K562 (cell line): ENCODE data around the gene SP100. TPM values are rescaled to one million over a fixed set of nuclear protein-coding genes. Genes with fewer than 3 reads are reported as not detected.

ENCODE experiments used
- ATAC-seq: fragments of 200-7000 bp; cut with Tn5 transposase; 3 replicates; pipeline ENCODE4 v1.9.1; 2020; ENCODE audit warnings: moderate library complexity
- BruUV-seq: library from RNA; stranded (reverse); fragments of 400-500 nt; replicated peaks from 2 replicates; lab custom pipeline; 2021; lab: Mats Ljungman, UMichigan
- CTCF ChIA-PET: fragments of 300-600 bp; formaldehyde crosslinking; extraction: SDS; loops from one replicate; lab custom pipeline; 2021; ENCODE audit warnings: low intra/inter-chr PET ratio; lab: Yijun Ruan, JAX
- POLR2A ChIA-PET: fragments of 300-600, 350-650 bp; sonication (Branson Sonifier 250); formaldehyde crosslinking; extraction: SDS; loops from one replicate; lab custom pipeline; 2021; ENCODE audit warnings: antibody characterized with exemption, inconsistent platforms; lab: Yijun Ruan, JAX
- DNase-seq, 4 experiments: peaks; one replicate each; pipeline versions ENCODE4 v3.0.0 to v3.0.0-alpha.2; 2011 to 2018; ENCODE audit warnings: low spot score in 3 of 4, mixed read lengths in 3 of 4; ENCODE audit errors: extremely low read depth in 1 of 4
- FAIRE-seq: peaks from 2 replicates; lab custom pipeline; 2011; peaks lifted over from hg19 to GRCh38; lab: Jason Lieb, UNC
- H2AFZ ChIP-seq: 2 replicates; pipeline ENCODE4 v1.6.0; 2011; ENCODE audit warnings: low read depth, low read length, control low read depth, inconsistent platforms
- H3K27ac ChIP-seq: fragments of 200-600 bp; 3 replicates; pipeline ENCODE4 v1.8.0; 2011; ENCODE audit warnings: low read depth, mild to moderate bottlenecking, control low read depth, inconsistent platforms, low read length, moderate library complexity, mixed read lengths; ENCODE audit errors: extremely low read depth
- H3K27me3 ChIP-seq, 2 experiments: fragments of 300-600 bp in 1 of 2; 2 replicates in 1 of 2; 3 replicates in 1 of 2; pipeline versions ENCODE4 v1.6.0 to v1.8.0; 2011; ENCODE audit warnings: inconsistent platforms in 2 of 2, low read length in 2 of 2, mild to moderate bottlenecking in 1 of 2, mixed read lengths in 1 of 2, moderate library complexity in 1 of 2; ENCODE audit not compliant: control insufficient read depth in 2 of 2, insufficient read depth in 2 of 2
- H3K36me3 ChIP-seq: fragments of 300-600 bp; 3 replicates; pipeline ENCODE4 v1.8.0; 2011; ENCODE audit warnings: mild to moderate bottlenecking, low read length, inconsistent platforms; ENCODE audit not compliant: control insufficient read depth, insufficient read depth
- H3K4me1 ChIP-seq, 2 experiments: fragments of 200-600 bp in 1 of 2; replicated peaks in 1 of 2; 2 replicates in 1 of 2; 3 replicates in 1 of 2; pipeline versions ENCODE4 v1.5.1 to v1.8.0; 2011; ENCODE audit warnings: inconsistent platforms in 2 of 2, low read length in 2 of 2, mild to moderate bottlenecking in 1 of 2, mixed read lengths in 1 of 2, moderate library complexity in 1 of 2; ENCODE audit not compliant: control insufficient read depth in 2 of 2, insufficient read depth in 2 of 2
- H3K4me2 ChIP-seq: 2 replicates; pipeline ENCODE4 v1.6.1; 2011; ENCODE audit warnings: low read length, control low read depth, inconsistent platforms, mixed read lengths; ENCODE audit not compliant: insufficient read depth
- H3K4me3 ChIP-seq: fragments of 200-600 bp; sonication (generic), shearing (Covaris generic); 2 replicates; pipeline ENCODE4 v1.5.1; 2016; ENCODE audit warnings: control low read depth, inconsistent platforms
- H3K79me2 ChIP-seq: fragments of 200-600 bp; 3 replicates; pipeline ENCODE4 v1.8.0; 2011; ENCODE audit warnings: low read length, inconsistent platforms; ENCODE audit not compliant: control insufficient read depth, insufficient read depth
- H3K9ac ChIP-seq, 2 experiments: 2 replicates each; pipeline versions ENCODE4 v1.6.0 to v1.6.1; 2011; ENCODE audit warnings: low read depth in 2 of 2, low read length in 2 of 2, control low read depth in 1 of 2, inconsistent platforms in 1 of 2, mild to moderate bottlenecking in 1 of 2, mixed read lengths in 1 of 2; ENCODE audit not compliant: insufficient read depth in 1 of 2
- H3K9me1 ChIP-seq: one replicate; pipeline ENCODE4 v1.6.0; 2011; ENCODE audit warnings: inconsistent platforms, mild to moderate bottlenecking, low read length, moderate library complexity; ENCODE audit not compliant: control insufficient read depth, insufficient read depth
- H3K9me3 ChIP-seq: replicated peaks from 2 replicates; pipeline ENCODE4 v1.5.1; 2011; ENCODE audit warnings: low read depth, low read length, inconsistent platforms; ENCODE audit not compliant: control insufficient read depth, insufficient read depth
- H4K20me1 ChIP-seq: replicated peaks from 2 replicates; pipeline ENCODE4 v1.6.1; 2011; ENCODE audit warnings: low read length, inconsistent platforms, mixed read lengths; ENCODE audit not compliant: control insufficient read depth, insufficient read depth
- ATF1 ChIP-seq, 2 experiments: fragments of 450-650 bp in 1 of 2; IDR thresholded peaks; 2 replicates each; pipeline ENCODE4 v1.6.1; 2016; ENCODE audit warnings: missing compliant biosample characterization in 1 of 2, missing genetic modification characterization in 1 of 2
- GATA2 ChIP-seq: sonication (generic); formaldehyde crosslinking; IDR thresholded peaks from 2 replicates; pipeline ENCODE4 v1.4.0; 2020; ENCODE audit warnings: mild to moderate bottlenecking, missing genetic modification reagents
- RFX5 ChIP-seq: IDR thresholded peaks from 2 replicates; pipeline ENCODE4 v1.6.1; 2011; ENCODE audit warnings: low read depth, mild to moderate bottlenecking, improper control_type of control experiment, low read length
- SLC30A9 ChIP-seq: fragments of 250-450 bp; sonication (Bioruptor Pico); IDR thresholded peaks from 2 replicates; pipeline ENCODE4 v1.8.0; 2022; ENCODE audit warnings: mild to moderate bottlenecking, moderate library complexity
- TEAD2 ChIP-seq: fragments of 450-650 bp; IDR thresholded peaks from 2 replicates; pipeline ENCODE4 v1.6.1; 2016; ENCODE audit warnings: missing genetic modification characterization, control low read depth, missing compliant biosample characterization
- ZNF311 ChIP-seq: fragments of 250-450 bp; sonication (Bioruptor Pico); IDR thresholded peaks from 2 replicates; pipeline ENCODE4 v1.4.0; 2020; ENCODE audit warnings: mild to moderate bottlenecking, moderate library complexity
- WGBS: fragments of 100-300 bp; shearing (Covaris generic); methylation state at CpG from one replicate; pipeline ENCODE4 v1.1.6; 2016; ENCODE audit warnings: low coverage, mixed read lengths; ENCODE audit not compliant: insufficient coverage; ENCODE audit errors: missing lambda C conversion rate; 5-methylcytosine and 5-hydroxymethylcytosine counted together
- in situ Hi-C: fragments of 300-500 bp; cut with MboI; formaldehyde crosslinking; loops from 4 replicates; pipeline ENCODE4 v1.15.0; 2018; ENCODE audit warnings: inconsistent platforms, mixed read lengths
- intact Hi-C: fragments of 100-400 bp; cut with micrococcal nuclease; formaldehyde crosslinking; loops from 2 replicates; pipeline ENCODE4 v1.14.2; 2022
- polyA plus RNA-seq, 8 experiments: library from polyadenylated mRNA; depleted of rRNA in 4 of 8; stranded (reverse) in 5 of 8; unstranded in 3 of 8; fragments of >200 nt; fragmentation: Nextera tagmentation in 2 of 8; fragmentation: Illumina TruSeq in 1 of 8; extraction: Ambion mirVana in 2 of 8; extraction: Trizol in 1 of 8; gene quantifications; 2 replicates each; pipeline versions ENCODE4 v1.2.1 to v1.2.3, GENCODE V29; 2011 to 2014; ENCODE audit warnings: inconsistent platforms in 1 of 8, missing spikeins in 1 of 8
- total RNA-seq, 7 experiments: library from RNA; depleted of rRNA in 6 of 7; stranded (reverse); fragments of >200 nt in 6 of 7; fragmentation: Illumina TruSeq in 2 of 7; extraction: Trizol in 2 of 7; gene quantifications; 2 replicates each; pipeline versions ENCODE4 v1.2.1 to v1.2.3, GENCODE V29; 2011 to 2021; ENCODE audit warnings: low replicate concordance in 1 of 7
- TF ChIP-seq, protein P1 (sequence below), 2 experiments: fragments of 450-650 bp; IDR thresholded peaks; 2 replicates each; pipeline ENCODE4 v1.6.1; 2018; ENCODE audit warnings: mild to moderate bottlenecking in 2 of 2, low read depth in 1 of 2; ENCODE audit not compliant: partially characterized antibody in 2 of 2

Gene SP100
- total and polyA plus RNA-seq, 9 of the 15 experiments (the other 6 are each of a cell fraction or from before 2014, with no cell fraction given) = 19.2 to 39.2 (median 34.6) TPM

DNA sequence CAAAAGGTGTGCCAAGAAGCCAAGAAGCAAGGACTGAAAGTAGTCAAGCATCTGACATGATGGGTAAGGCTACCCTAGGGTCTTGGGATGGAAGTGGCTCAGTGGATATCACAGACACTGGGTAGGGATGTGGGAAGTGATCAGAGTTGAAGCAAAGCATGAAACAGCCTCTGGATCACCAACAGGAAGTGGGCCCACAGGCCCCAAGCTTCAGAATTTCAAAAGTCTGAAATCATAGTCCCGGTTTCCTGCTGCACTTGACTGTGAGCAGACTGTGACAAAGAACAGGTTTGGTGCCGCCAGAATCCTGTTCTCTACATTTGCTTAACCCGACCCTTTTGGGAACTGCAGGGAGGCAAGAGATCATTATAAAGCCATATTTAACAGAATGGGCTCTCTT lies 57.4 kb downstream of the SP100 start (continued):
- TF ChIP-seq ATF1 (CRISPR knock-in tag; IDR thresholded peaks at IDR 0.05) = no peak
- no peak for TF ChIP-seq ATF1 (tag; IDR thresholded peaks at IDR 0.05)
- no peak for TF ChIP-seq TEAD2 (tag)
- no peak for TF ChIP-seq GATA2 (CRISPR knock-in tag)
- no peak for TF ChIP-seq RFX5
- no peak for TF ChIP-seq SLC30A9 (CRISPR knock-in tag)

DNA sequence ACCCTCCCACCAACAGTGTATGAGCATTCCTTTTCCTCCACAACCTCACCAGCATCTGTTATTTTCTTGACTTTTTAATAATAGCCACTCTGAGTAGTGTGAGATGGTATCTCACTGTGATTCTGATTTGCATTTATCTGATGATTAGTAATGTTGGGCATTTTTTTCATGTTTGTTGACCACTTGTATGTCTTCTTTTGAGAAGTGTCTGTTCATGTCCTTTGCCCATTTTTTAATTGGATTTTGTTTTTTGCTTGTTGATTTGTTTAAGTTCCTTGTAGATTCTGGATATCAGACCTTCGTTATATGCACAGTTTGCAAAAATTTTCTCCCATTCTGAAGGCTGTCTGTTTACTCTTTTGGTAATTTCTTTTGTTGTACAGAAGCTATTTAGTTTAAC lies 59.1 kb downstream of the SP100 start:
- no peak overlapping the region for H3K4me2 ChIP-seq
- H3K9me1 ChIP-seq = no peaks in the 10 kb centered on the region
- ATAC-seq (no peak), DNase-seq (no peak), FAIRE-seq (no peak)
- BruUV-seq = no TSS peak
- H4K20me1 ChIP-seq = no peaks in the 10 kb centered on the region
- in situ Hi-C loops = no loop called here
- POLR2A ChIA-PET = no interaction called here
- H3K9ac ChIP-seq = no peak overlapping the region
- no peaks in the 10 kb centered on the region for H3K79me2 ChIP-seq
- H3K4me1 ChIP-seq = no peaks in the 10 kb centered on the region
- H3K9me3 ChIP-seq = no peaks in the 10 kb centered on the region
- H3K27ac ChIP-seq = no peak overlapping the region
- CTCF ChIA-PET = no interaction called here
- no peak overlapping the region for H2AFZ ChIP-seq
- intact Hi-C loops = no loop called here
- H3K36me3 ChIP-seq = 0 out of 3 replicates have a peak, but pooled peaks cover 3% of the 10 kb centered on the region
- H3K4me3 ChIP-seq = no peak overlapping the region
- 50% methylated on average over 1 of the region's 1 CpG for WGBS
- H3K27me3 ChIP-seq = no peaks in the 10 kb centered on the region
- no peak for TF ChIP-seq ZNF311 (CRISPR knock-in tag)
- TF ChIP-seq, protein P1, sequence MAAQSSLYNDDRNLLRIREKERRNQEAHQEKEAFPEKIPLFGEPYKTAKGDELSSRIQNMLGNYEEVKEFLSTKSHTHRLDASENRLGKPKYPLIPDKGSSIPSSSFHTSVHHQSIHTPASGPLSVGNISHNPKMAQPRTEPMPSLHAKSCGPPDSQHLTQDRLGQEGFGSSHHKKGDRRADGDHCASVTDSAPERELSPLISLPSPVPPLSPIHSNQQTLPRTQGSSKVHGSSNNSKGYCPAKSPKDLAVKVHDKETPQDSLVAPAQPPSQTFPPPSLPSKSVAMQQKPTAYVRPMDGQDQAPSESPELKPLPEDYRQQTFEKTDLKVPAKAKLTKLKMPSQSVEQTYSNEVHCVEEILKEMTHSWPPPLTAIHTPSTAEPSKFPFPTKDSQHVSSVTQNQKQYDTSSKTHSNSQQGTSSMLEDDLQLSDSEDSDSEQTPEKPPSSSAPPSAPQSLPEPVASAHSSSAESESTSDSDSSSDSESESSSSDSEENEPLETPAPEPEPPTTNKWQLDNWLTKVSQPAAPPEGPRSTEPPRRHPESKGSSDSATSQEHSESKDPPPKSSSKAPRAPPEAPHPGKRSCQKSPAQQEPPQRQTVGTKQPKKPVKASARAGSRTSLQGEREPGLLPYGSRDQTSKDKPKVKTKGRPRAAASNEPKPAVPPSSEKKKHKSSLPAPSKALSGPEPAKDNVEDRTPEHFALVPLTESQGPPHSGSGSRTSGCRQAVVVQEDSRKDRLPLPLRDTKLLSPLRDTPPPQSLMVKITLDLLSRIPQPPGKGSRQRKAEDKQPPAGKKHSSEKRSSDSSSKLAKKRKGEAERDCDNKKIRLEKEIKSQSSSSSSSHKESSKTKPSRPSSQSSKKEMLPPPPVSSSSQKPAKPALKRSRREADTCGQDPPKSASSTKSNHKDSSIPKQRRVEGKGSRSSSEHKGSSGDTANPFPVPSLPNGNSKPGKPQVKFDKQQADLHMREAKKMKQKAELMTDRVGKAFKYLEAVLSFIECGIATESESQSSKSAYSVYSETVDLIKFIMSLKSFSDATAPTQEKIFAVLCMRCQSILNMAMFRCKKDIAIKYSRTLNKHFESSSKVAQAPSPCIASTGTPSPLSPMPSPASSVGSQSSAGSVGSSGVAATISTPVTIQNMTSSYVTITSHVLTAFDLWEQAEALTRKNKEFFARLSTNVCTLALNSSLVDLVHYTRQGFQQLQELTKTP (IDR thresholded peaks at IDR 0.05; ENCODE audit: low read depth in 1 of 2, partially characterized antibody in 2 of 2) = peak in 1 of 2 experiments; percentile 90
- TF ChIP-seq, all 486 proteins: peak for 1
